H9 (cell line): ENCODE results near the gene ISOC1. TPM values are rescaled to one million over a fixed set of nuclear protein-coding genes. Genes with fewer than 3 reads are reported as not detected.
A peak's percentile ranks its signal among the peaks of the same experiment; 100 is the strongest.

Experiments
- DNase-seq: peaks from one replicate; pipeline ENCODE4 v3.0.0-alpha.2; 2017
- H2AFZ ChIP-seq: one replicate; pipeline ENCODE4 v1.6.1; 2013; ENCODE audit warnings: mild to moderate bottlenecking, low read length, control low read depth, moderate library complexity
- H2AK5ac ChIP-seq: 2 replicates; pipeline ENCODE4 v1.6.1; 2013; ENCODE audit warnings: low read length, control low read depth, mixed read lengths; ENCODE audit not compliant: insufficient read length
- H2BK120ac ChIP-seq: one replicate; pipeline ENCODE4 v1.6.1; 2013; ENCODE audit warnings: low read depth, mild to moderate bottlenecking, low read length, control low read depth, inconsistent platforms; ENCODE audit not compliant: poor library complexity, severe bottlenecking
- H2BK12ac ChIP-seq: 2 replicates; pipeline ENCODE4 v1.6.1; 2013; ENCODE audit warnings: low read length, control low read depth, mixed read lengths, low read depth; ENCODE audit not compliant: insufficient read length
- H2BK15ac ChIP-seq: 2 replicates; pipeline ENCODE4 v1.6.1; 2013; ENCODE audit warnings: low read depth, low read length, control low read depth
- H2BK20ac ChIP-seq: one replicate; pipeline ENCODE4 v1.6.1; 2013; ENCODE audit warnings: low read depth, mild to moderate bottlenecking, low read length, control low read depth, inconsistent platforms; ENCODE audit not compliant: poor library complexity, severe bottlenecking
- H2BK5ac ChIP-seq: 2 replicates; pipeline ENCODE4 v1.6.1; 2013; ENCODE audit warnings: low read length, control low read depth, mixed read lengths; ENCODE audit not compliant: insufficient read length
- H3K14ac ChIP-seq: 2 replicates; pipeline ENCODE4 v1.6.1; 2013; ENCODE audit warnings: low read length, control low read depth; ENCODE audit not compliant: insufficient read depth
- H3K18ac ChIP-seq: 2 replicates; pipeline ENCODE4 v1.6.1; 2013; ENCODE audit warnings: low read depth, mild to moderate bottlenecking, mixed read lengths, low read length, control low read depth; ENCODE audit not compliant: insufficient read length
- H3K23ac ChIP-seq: 2 replicates; pipeline ENCODE4 v1.6.1; 2013; ENCODE audit warnings: low read length, control low read depth, mixed read lengths, low read depth; ENCODE audit not compliant: insufficient read length
- H3K23me2 ChIP-seq: 2 replicates; pipeline ENCODE4 v1.6.1; 2013; ENCODE audit warnings: low read depth, mild to moderate bottlenecking, mixed read lengths, low read length, control low read depth; ENCODE audit not compliant: insufficient read length, poor library complexity, severe bottlenecking
- H3K27ac ChIP-seq: 2 replicates; pipeline ENCODE4 v1.5.1; 2013; ENCODE audit warnings: low read length, control low read depth, mixed read lengths, low read depth; ENCODE audit not compliant: insufficient read length
- H3K27me3 ChIP-seq: 2 replicates; pipeline ENCODE4 v1.6.1; 2013; ENCODE audit warnings: low read length, control low read depth, inconsistent platforms; ENCODE audit not compliant: insufficient read depth
- H3K4ac ChIP-seq: 2 replicates; pipeline ENCODE4 v1.6.1; 2013; ENCODE audit warnings: low read depth, mild to moderate bottlenecking, control low read depth, inconsistent platforms, low read length, moderate library complexity
- H3K4me1 ChIP-seq: 2 replicates; pipeline ENCODE4 v1.6.1; 2013; ENCODE audit warnings: low read length, control low read depth, inconsistent platforms; ENCODE audit not compliant: insufficient read depth
- H3K4me2 ChIP-seq: 2 replicates; pipeline ENCODE4 v1.6.1; 2013; ENCODE audit warnings: low read length, control low read depth, mixed read lengths; ENCODE audit not compliant: insufficient read length, insufficient read depth
- H3K56ac ChIP-seq: 2 replicates; pipeline ENCODE4 v1.6.1; 2013; ENCODE audit warnings: low read depth, mild to moderate bottlenecking, mixed read lengths, low read length, control low read depth; ENCODE audit not compliant: insufficient read length
- H3K79me1 ChIP-seq: 2 replicates; pipeline ENCODE4 v1.6.1; 2013; ENCODE audit warnings: low read depth, mild to moderate bottlenecking, moderate library complexity, low read length, control low read depth, inconsistent platforms; ENCODE audit not compliant: insufficient read depth, poor library complexity, severe bottlenecking
- H3K79me2 ChIP-seq: 2 replicates; pipeline ENCODE4 v1.6.1; 2013; ENCODE audit warnings: low read length, control low read depth, inconsistent platforms; ENCODE audit not compliant: insufficient read depth
- H3K9ac ChIP-seq: 2 replicates; pipeline ENCODE4 v1.6.1; 2013; ENCODE audit warnings: low read length, control low read depth, mixed read lengths; ENCODE audit not compliant: insufficient read length; ENCODE audit errors: extremely low read depth
- H3K9me3 ChIP-seq: one replicate; pipeline ENCODE4 v1.6.1; 2013; ENCODE audit warnings: low read depth, low read length, inconsistent platforms; ENCODE audit not compliant: control insufficient read depth
- H3T11ph ChIP-seq: one replicate; pipeline ENCODE4 v1.6.1; 2013; ENCODE audit warnings: mild to moderate bottlenecking, low read length, control low read depth, inconsistent platforms
- H4K20me1 ChIP-seq: one replicate; pipeline ENCODE4 v1.6.1; 2013; ENCODE audit not compliant: control insufficient read depth, insufficient read length, insufficient read depth
- H4K5ac ChIP-seq: 2 replicates; pipeline ENCODE4 v1.6.1; 2013; ENCODE audit warnings: low read depth, mild to moderate bottlenecking, mixed read lengths, low read length, control low read depth; ENCODE audit not compliant: insufficient read length
- H4K8ac ChIP-seq: replicated peaks from 2 replicates; pipeline ENCODE4 v1.6.1; 2013; ENCODE audit warnings: low read length, control low read depth, mixed read lengths, low read depth; ENCODE audit not compliant: insufficient read length
- H4K91ac ChIP-seq: 2 replicates; pipeline ENCODE4 v1.6.1; 2013; ENCODE audit warnings: low read depth, mild to moderate bottlenecking, moderate library complexity, mixed read lengths, low read length, control low read depth; ENCODE audit not compliant: insufficient read length
- H3K27ac Mint-ChIP-seq, 3 experiments: 2 replicates in 2 of 3; 3 replicates in 1 of 3; pipeline ENCODE4 v1.8.0; 2020 to 2021; ENCODE audit warnings: mixed read lengths in 3 of 3, mild to moderate bottlenecking in 1 of 3, moderate library complexity in 1 of 3
- H3K27me3 Mint-ChIP-seq: 2 replicates; pipeline ENCODE4 v1.8.0; 2021; ENCODE audit warnings: low read depth, mild to moderate bottlenecking, moderate library complexity, mixed read lengths
- H3K36me3 Mint-ChIP-seq, 3 experiments: 2 replicates in 2 of 3; 3 replicates in 1 of 3; pipeline ENCODE4 v1.8.0; 2020 to 2021; ENCODE audit warnings: low read depth in 3 of 3, mixed read lengths in 3 of 3; ENCODE audit not compliant: insufficient read depth in 1 of 3
- H3K4me1 Mint-ChIP-seq, 2 experiments: 2 replicates each; pipeline ENCODE4 v1.8.0; 2020; ENCODE audit warnings: mixed read lengths in 2 of 2
- H3K4me3 Mint-ChIP-seq, 2 experiments: 2 replicates in 1 of 2; 3 replicates in 1 of 2; pipeline ENCODE4 v1.8.0; 2020 to 2021; ENCODE audit warnings: mild to moderate bottlenecking in 2 of 2, mixed read lengths in 2 of 2, moderate library complexity in 1 of 2
- H3K9me3 Mint-ChIP-seq, 2 experiments: 2 replicates in 1 of 2; 3 replicates in 1 of 2; pipeline ENCODE4 v1.8.0; 2020; ENCODE audit warnings: mild to moderate bottlenecking in 2 of 2, mixed read lengths in 2 of 2, moderate library complexity in 1 of 2
- CTCF ChIP-seq: fragments of 200-600 bp; sonication (generic); conservative IDR thresholded peaks from 3 replicates; pipeline ENCODE4 v1.8.0; 2021; ENCODE audit warnings: antibody characterized with exemption, mild to moderate bottlenecking
- WGBS: extraction: QIAGEN DNeasy Blood & Tissue Kit; methylation state at CpG from one replicate; pipeline ENCODE4 v1.1.7; 2013; ENCODE audit warnings: missing lambda C conversion rate, low lambda C conversion rate, mixed read lengths; ENCODE audit not compliant: insufficient read length; ENCODE audit errors: extremely low coverage; 5-methylcytosine and 5-hydroxymethylcytosine counted together
- total RNA-seq: library from RNA; stranded (reverse); gene quantifications from 2 replicates; pipeline ENCODE4 v1.2.1, GENCODE V29; 2021

The ISOC1 gene
- total RNA-seq, 1 experiment from 2014 or later = 23.0 TPM

GRCh38 chr5:129094924-129095899, 663 bp downstream of the ISOC1 start:
- no peak overlapping the region for H4K5ac ChIP-seq
- peaks cover 20 to 25% of the 10 kb centered on the region in 2 experiments for H3K4me1 Mint-ChIP-seq
- no peaks in the 10 kb centered on the region; a peak in 2 of 7 replicates for H3K36me3 Mint-ChIP-seq
- H3K9me3 ChIP-seq = no peaks in the 10 kb centered on the region
- no peak overlapping the region for H2BK120ac ChIP-seq
- peaks cover 6% of the 10 kb centered on the region for H3K23me2 ChIP-seq
- H3K4me3 Mint-ChIP-seq = peak overlapping the region; percentile 77 to 93
- H3K27ac Mint-ChIP-seq = peak overlapping the region in 1 of 3 experiments; percentile 50; a peak in 2 of 7 replicates
- peak overlapping the region; percentile 97 for H3K14ac ChIP-seq
- no peaks in the 10 kb centered on the region for H3K79me1 ChIP-seq
- H3K4me2 ChIP-seq = peak overlapping the region; percentile 92
- H3K27ac ChIP-seq = no peak overlapping the region
- no peak overlapping the region for H3K56ac ChIP-seq
- H3K18ac ChIP-seq = peak overlapping the region; percentile 95
- H4K91ac ChIP-seq = no peak overlapping the region
- H3K9ac ChIP-seq = peak overlapping the region; percentile 78
- no peak overlapping the region for H2BK12ac ChIP-seq
- H3K23ac ChIP-seq = no peak overlapping the region
- no peak overlapping the region for H2AFZ ChIP-seq
- H2AK5ac ChIP-seq = no peak overlapping the region
- H3K79me2 ChIP-seq = no peaks in the 10 kb centered on the region
- no peak overlapping the region for H4K8ac ChIP-seq
- H3T11ph ChIP-seq = no peak overlapping the region
- no peaks in the 10 kb centered on the region for H4K20me1 ChIP-seq
- H2BK5ac ChIP-seq = no peak overlapping the region
- H2BK15ac ChIP-seq = peak overlapping the region; percentile 9; the same call in 1 of the 2 replicates
- H3K4me1 ChIP-seq = no peaks in the 10 kb centered on the region
- peaks cover 47% of the 10 kb centered on the region for H3K27me3 Mint-ChIP-seq
- H3K4ac ChIP-seq = no peak overlapping the region
- WGBS = no CpG with 5 or more reads among the region's 61 CpGs
- no peaks in the 10 kb centered on the region for H3K9me3 Mint-ChIP-seq
- DNase-seq = no peak
- TF ChIP-seq CTCF = peak; percentile 29
- peaks cover 5% of the 10 kb centered on the region for H3K27me3 ChIP-seq
- H2BK20ac ChIP-seq = no peak overlapping the region
